ENCODE measurements around the gene AGTPBP1. TPM values are rescaled to one million over a fixed set of nuclear protein-coding genes. Genes with fewer than 3 reads are reported as not detected.
A peak's percentile ranks its signal among the peaks of the same experiment; 100 is the strongest.

Gene AGTPBP1
- total and polyA plus RNA-seq, 3 experiments from 2014 or later = 27.5 to 35.5 (median 30.2) TPM

DNA sequence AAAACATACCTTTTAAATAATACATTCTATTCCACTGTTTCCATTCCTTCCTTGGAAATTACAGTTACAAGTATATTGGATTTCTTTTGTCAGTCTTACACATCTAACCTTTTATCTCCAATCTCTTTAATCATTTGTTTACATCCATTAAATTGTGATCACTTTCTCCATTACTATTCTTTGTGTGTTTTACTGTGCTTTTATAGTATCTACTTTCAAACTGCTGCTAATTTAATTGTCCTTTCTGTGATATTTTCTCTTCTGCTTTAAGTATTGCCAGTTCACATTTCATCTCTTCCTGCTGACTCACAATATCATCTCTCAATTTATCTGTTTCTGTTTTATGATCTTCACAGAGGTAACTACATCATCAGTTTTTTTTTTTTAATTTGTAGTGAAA, 39.6 kb downstream of the AGTPBP1 start:
- H3K9me3 Mint-ChIP-seq = no peaks in the 10 kb centered on the region
- ChIA-PET CTCF (interaction anchor here (1.0 kb wide), 1 partner anchor 8 kb away, joined by 3 read pairs; no protein-coding TSS in a partner anchor), POLR2A (no interaction called here)
- peak overlapping the region in 4 of 8 donors; percentile 1 to 48 (median 10) for H3K27ac Mint-ChIP-seq
- no peak for DNase-seq
- Histone ChIP-seq H3K36me3 (ENCODE audit: insufficient read depth, low read length) (no peaks in the 10 kb centered on the region), H3K27ac (ENCODE audit: low read depth, low read length) (no peak overlapping the region), H3K27me3 (ENCODE audit: insufficient read depth, low read length, poor library complexity, severe bottlenecking) (no peaks in the 10 kb centered on the region), H3K4me3 (ENCODE audit: low read length) (no peak overlapping the region), H3K9me3 (ENCODE audit: low read length) (no peaks in the 10 kb centered on the region), H3K4me1 (ENCODE audit: insufficient read depth, low read length) (no peaks in the 10 kb centered on the region)
- H3K27me3 Mint-ChIP-seq = no peaks in the 10 kb centered on the region
- peaks cover 0 to 25% (median 13%) of the 10 kb centered on the region in 3 donors for H3K36me3 Mint-ChIP-seq
- peaks cover 33 to 59% (median 48%) of the 10 kb centered on the region in 3 donors for H3K4me1 Mint-ChIP-seq
- H3K4me3 Mint-ChIP-seq = no peak overlapping the region

DNA sequence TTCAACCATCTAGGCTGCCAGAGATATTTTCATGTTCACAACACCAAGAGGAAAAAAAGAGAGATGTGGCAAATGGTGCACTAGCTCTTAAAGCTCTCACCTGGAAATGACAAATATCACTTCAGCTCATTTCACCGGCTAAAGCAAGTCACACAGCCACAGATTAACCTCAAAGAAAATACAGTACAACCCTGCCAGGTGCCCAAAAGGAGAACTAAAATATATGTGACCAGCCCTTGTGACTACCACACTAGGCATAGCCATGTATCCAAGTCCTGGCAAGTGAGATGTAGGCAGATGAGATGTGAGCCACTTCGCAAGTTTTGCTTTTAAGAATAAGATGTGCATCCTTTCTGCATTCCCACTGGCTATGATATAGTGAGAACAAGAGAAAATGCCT, 41.4 kb downstream of the AGTPBP1 start:
- Mint-ChIP-seq H3K4me1 (peaks cover 31 to 55% (median 48%) of the 10 kb centered on the region in 3 donors), H3K36me3 (peaks cover 0 to 20% (median 13%) of the 10 kb centered on the region in 3 donors), H3K27me3 (no peaks in the 10 kb centered on the region), H3K9me3 (no peaks in the 10 kb centered on the region), H3K4me3 (no peak overlapping the region), H3K27ac (peak overlapping the region in 6 of 8 donors; percentile 10 to 77 (median 48))
- Histone ChIP-seq H3K36me3 (ENCODE audit: insufficient read depth, low read length) (no peaks in the 10 kb centered on the region), H3K27ac (ENCODE audit: low read depth, low read length) (no peak overlapping the region), H3K4me1 (ENCODE audit: insufficient read depth, low read length) (no peaks in the 10 kb centered on the region), H3K9me3 (ENCODE audit: low read length) (no peaks in the 10 kb centered on the region), H3K4me3 (ENCODE audit: low read length) (no peak overlapping the region), H3K27me3 (ENCODE audit: insufficient read depth, low read length, poor library complexity, severe bottlenecking) (no peaks in the 10 kb centered on the region)
- ChIA-PET POLR2A (no interaction called here), CTCF (interaction anchor here (1.0 to 1.2 kb wide), 2 partner anchors 14 to 16 kb away, joined by 3 read pairs; no protein-coding TSS in a partner anchor)
- no peak for DNase-seq

DNA sequence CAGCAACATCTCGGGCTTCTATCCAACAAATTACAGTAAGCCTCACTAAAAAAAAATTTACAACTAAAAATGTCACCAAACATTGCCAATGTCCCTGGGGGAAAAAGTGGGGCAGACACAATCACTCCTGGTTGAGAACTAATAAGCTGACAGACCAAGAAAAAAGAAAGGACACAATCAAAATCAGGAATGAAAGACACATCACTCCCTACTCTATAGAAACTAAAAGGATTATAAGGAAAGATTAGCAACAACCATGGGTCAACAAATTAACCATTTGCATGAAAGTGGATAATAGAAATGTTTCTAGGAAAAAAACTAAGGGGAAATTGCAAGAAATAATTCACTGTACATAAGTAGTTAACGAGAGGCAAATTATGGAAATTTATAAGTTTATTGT, 53.4 kb downstream of the AGTPBP1 start:
- no peak for DNase-seq
- Histone ChIP-seq H3K27ac (ENCODE audit: low read depth, low read length) (no peak overlapping the region), H3K9me3 (ENCODE audit: low read length) (no peaks in the 10 kb centered on the region), H3K4me1 (ENCODE audit: insufficient read depth, low read length) (no peaks in the 10 kb centered on the region), H3K4me3 (ENCODE audit: low read length) (no peak overlapping the region), H3K36me3 (ENCODE audit: insufficient read depth, low read length) (no peaks in the 10 kb centered on the region), H3K27me3 (ENCODE audit: insufficient read depth, low read length, poor library complexity, severe bottlenecking) (no peaks in the 10 kb centered on the region)
- no peaks in the 10 kb centered on the region for H3K27me3 Mint-ChIP-seq
- ChIA-PET POLR2A (no interaction called here), CTCF (no interaction called here)
- peaks cover 0 to 4% (median 0%) of the 10 kb centered on the region in 5 donors for H3K9me3 Mint-ChIP-seq
- peaks cover 7 to 53% (median 18%) of the 10 kb centered on the region in 3 donors for H3K36me3 Mint-ChIP-seq
- H3K4me1 Mint-ChIP-seq = peaks cover 29 to 43% (median 34%) of the 10 kb centered on the region in 3 donors
- no peak overlapping the region for H3K4me3 Mint-ChIP-seq
- H3K27ac Mint-ChIP-seq = peak overlapping the region in 3 of 8 donors; percentile 5 to 54 (median 47)

DNA sequence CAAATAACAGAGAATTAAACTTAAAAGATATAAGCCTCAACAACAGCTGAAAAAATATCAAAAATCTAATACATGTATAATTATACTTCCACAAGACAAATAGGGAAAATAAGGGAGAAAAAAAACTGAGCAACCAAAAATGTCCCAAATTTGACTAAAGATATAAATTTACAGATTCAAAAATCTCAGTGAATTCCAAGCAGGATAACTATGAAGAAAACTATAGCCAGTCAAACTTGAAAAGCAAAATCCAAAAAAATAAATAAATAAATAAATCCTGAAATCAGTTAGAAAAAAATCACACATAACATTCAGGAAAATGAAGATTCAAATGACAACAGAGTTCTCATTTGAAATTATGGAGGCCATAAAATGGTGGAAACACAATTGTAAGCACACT, 56.7 kb downstream of the AGTPBP1 start:
- Histone ChIP-seq H3K27ac (ENCODE audit: low read depth, low read length) (no peak overlapping the region), H3K4me1 (ENCODE audit: insufficient read depth, low read length) (no peaks in the 10 kb centered on the region), H3K4me3 (ENCODE audit: low read length) (no peak overlapping the region), H3K9me3 (ENCODE audit: low read length) (no peaks in the 10 kb centered on the region), H3K27me3 (ENCODE audit: insufficient read depth, low read length, poor library complexity, severe bottlenecking) (no peaks in the 10 kb centered on the region), H3K36me3 (ENCODE audit: insufficient read depth, low read length) (peaks cover 5% of the 10 kb centered on the region)
- Mint-ChIP-seq H3K27me3 (no peaks in the 10 kb centered on the region), H3K27ac (peak overlapping the region in 1 of 8 donors; percentile 14), H3K4me1 (peaks cover 31 to 49% (median 39%) of the 10 kb centered on the region in 3 donors), H3K9me3 (peaks cover 0 to 4% (median 0%) of the 10 kb centered on the region in 5 donors), H3K36me3 (peaks cover 7 to 55% (median 20%) of the 10 kb centered on the region in 3 donors), H3K4me3 (no peak overlapping the region)
- no peak for DNase-seq
- POLR2A ChIA-PET = no interaction called here
- CTCF ChIA-PET = interaction anchor here (2.2 kb wide), 1 partner anchor 13 kb away, joined by 6 read pairs; no protein-coding TSS in a partner anchor

DNA sequence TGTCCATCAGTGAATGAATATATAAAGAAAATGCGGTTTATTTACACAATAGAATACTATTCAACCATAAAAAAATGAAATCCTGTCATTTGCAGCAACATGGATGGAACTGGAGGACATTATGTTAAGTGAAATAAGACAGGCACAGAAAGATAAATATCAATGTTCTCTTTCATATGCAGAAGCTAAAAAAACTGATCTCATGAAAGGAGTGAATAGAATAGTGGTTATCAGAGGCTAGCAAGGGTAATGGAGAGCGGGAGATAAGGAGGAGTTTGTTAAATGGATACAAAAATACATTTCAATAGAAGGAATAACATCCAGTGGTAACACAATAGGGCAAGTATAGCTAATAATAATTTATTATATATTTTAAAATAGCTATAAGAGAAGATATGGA, 65.0 kb downstream of the AGTPBP1 start:
- Histone ChIP-seq H3K4me3 (ENCODE audit: low read length) (no peak overlapping the region), H3K36me3 (ENCODE audit: insufficient read depth, low read length) (peaks cover 12% of the 10 kb centered on the region), H3K4me1 (ENCODE audit: insufficient read depth, low read length) (no peaks in the 10 kb centered on the region), H3K27me3 (ENCODE audit: insufficient read depth, low read length, poor library complexity, severe bottlenecking) (no peaks in the 10 kb centered on the region), H3K27ac (ENCODE audit: low read depth, low read length) (no peak overlapping the region), H3K9me3 (ENCODE audit: low read length) (no peaks in the 10 kb centered on the region)
- no peak for DNase-seq
- H3K4me3 Mint-ChIP-seq = no peak overlapping the region
- ChIA-PET CTCF (interaction anchor here (0.7 kb wide), 1 partner anchor 47 kb away, joined by 3 read pairs; no protein-coding TSS in a partner anchor), POLR2A (no interaction called here)
- peak overlapping the region in 2 of 8 donors; percentile 27 to 68 for H3K27ac Mint-ChIP-seq
- H3K27me3 Mint-ChIP-seq = no peaks in the 10 kb centered on the region
- peaks cover 0 to 4% (median 2%) of the 10 kb centered on the region in 3 donors for H3K4me1 Mint-ChIP-seq
- H3K36me3 Mint-ChIP-seq = peaks cover 0 to 52% (median 9%) of the 10 kb centered on the region in 3 donors
- no peaks in the 10 kb centered on the region for H3K9me3 Mint-ChIP-seq

DNA sequence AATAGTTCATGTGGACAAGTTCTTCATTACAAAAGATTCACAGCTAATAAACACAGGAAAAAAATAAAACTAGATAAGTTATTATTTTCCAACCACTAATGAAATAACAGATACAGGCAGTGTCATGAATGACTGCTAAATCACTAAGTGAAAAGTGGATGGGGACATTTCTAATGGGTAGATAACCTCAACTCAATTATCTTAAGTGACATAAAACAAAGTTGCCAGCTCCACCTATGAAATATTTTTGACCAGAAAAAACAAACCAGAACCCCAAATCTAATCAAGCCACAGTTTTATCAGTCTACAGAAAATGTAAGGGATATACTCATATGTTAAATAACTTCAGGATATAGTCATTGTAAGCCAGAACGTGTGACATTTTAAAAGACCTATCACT, 74.4 kb downstream of the AGTPBP1 start:
- DNase-seq = no peak
- H3K9me3 ChIP-seq (ENCODE audit: low read length) = no peaks in the 10 kb centered on the region
- H3K27ac ChIP-seq (ENCODE audit: low read depth, low read length) = no peak overlapping the region
- peaks cover 0 to 62% (median 21%) of the 10 kb centered on the region in 3 donors for H3K36me3 Mint-ChIP-seq
- no peaks in the 10 kb centered on the region for H3K27me3 Mint-ChIP-seq
- ChIA-PET CTCF (no interaction called here), POLR2A (no interaction called here)
- no peaks in the 10 kb centered on the region for H3K4me1 ChIP-seq (ENCODE audit: insufficient read depth, low read length)
- H3K27me3 ChIP-seq (ENCODE audit: insufficient read depth, low read length, poor library complexity, severe bottlenecking) = no peaks in the 10 kb centered on the region
- H3K4me3 Mint-ChIP-seq = no peak overlapping the region
- H3K4me3 ChIP-seq (ENCODE audit: low read length) = no peak overlapping the region
- no peaks in the 10 kb centered on the region for H3K4me1 Mint-ChIP-seq
- H3K27ac Mint-ChIP-seq = no peak overlapping the region
- no peaks in the 10 kb centered on the region for H3K36me3 ChIP-seq (ENCODE audit: insufficient read depth, low read length)
- H3K9me3 Mint-ChIP-seq = no peaks in the 10 kb centered on the region

DNA sequence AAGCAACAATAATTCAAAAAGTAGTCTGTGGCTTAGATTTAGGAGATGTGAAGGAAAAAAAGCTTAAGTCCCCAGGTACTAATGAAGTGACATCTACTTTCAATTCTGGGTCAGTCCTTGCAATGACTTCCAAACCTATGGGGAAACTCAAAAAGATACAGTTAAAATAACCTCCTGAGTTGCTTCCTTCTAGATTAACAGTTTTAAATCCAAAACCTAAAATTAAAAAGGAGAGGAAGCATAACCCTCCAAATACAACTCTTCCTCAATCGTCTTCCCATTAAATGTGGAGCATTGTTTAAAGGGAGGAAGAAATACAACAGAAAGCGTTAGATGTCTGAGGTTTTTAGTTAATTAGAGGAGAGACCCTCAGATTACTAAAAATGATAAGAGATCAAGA, 75.7 kb downstream of the AGTPBP1 start:
- Histone ChIP-seq H3K9me3 (ENCODE audit: low read length) (no peaks in the 10 kb centered on the region), H3K27ac (ENCODE audit: low read depth, low read length) (no peak overlapping the region), H3K4me1 (ENCODE audit: insufficient read depth, low read length) (no peaks in the 10 kb centered on the region), H3K27me3 (ENCODE audit: insufficient read depth, low read length, poor library complexity, severe bottlenecking) (no peaks in the 10 kb centered on the region), H3K36me3 (ENCODE audit: insufficient read depth, low read length) (no peaks in the 10 kb centered on the region), H3K4me3 (ENCODE audit: low read length) (no peak overlapping the region)
- no peak overlapping the region for H3K4me3 Mint-ChIP-seq
- no peaks in the 10 kb centered on the region for H3K27me3 Mint-ChIP-seq
- peaks cover 0 to 53% (median 21%) of the 10 kb centered on the region in 3 donors for H3K36me3 Mint-ChIP-seq
- ChIA-PET CTCF (no interaction called here), POLR2A (no interaction called here)
- H3K4me1 Mint-ChIP-seq = peaks cover 0 to 4% (median 3%) of the 10 kb centered on the region in 3 donors
- no peak for DNase-seq
- H3K9me3 Mint-ChIP-seq = no peaks in the 10 kb centered on the region
- no peak overlapping the region for H3K27ac Mint-ChIP-seq

DNA sequence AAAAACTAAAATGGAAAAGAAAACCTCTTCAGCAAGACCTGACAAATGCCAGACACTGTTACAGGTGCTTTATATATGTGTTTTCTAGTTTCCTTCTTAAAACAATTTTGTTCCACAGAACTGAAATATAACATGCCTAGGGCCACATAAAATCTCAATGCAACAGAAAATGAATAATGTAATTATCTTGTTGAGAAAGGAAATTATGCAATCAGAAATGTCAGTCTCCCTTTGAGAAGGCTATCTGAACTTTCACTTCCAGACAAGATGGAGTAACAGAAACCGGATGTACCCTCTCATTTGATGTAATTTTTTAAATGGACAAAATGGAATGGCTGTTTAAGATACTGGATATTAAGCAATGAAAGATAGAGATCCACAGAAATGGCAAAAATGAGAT, 79.2 kb downstream of the AGTPBP1 start:
- Histone ChIP-seq H3K27ac (ENCODE audit: low read depth, low read length) (no peak overlapping the region), H3K27me3 (ENCODE audit: insufficient read depth, low read length, poor library complexity, severe bottlenecking) (no peaks in the 10 kb centered on the region), H3K36me3 (ENCODE audit: insufficient read depth, low read length) (no peaks in the 10 kb centered on the region), H3K4me1 (ENCODE audit: insufficient read depth, low read length) (no peaks in the 10 kb centered on the region), H3K9me3 (ENCODE audit: low read length) (no peaks in the 10 kb centered on the region), H3K4me3 (ENCODE audit: low read length) (no peak overlapping the region)
- H3K4me1 Mint-ChIP-seq = peaks cover 0 to 4% (median 3%) of the 10 kb centered on the region in 3 donors
- ChIA-PET POLR2A (no interaction called here), CTCF (no interaction called here)
- peaks cover 0 to 33% (median 10%) of the 10 kb centered on the region in 3 donors for H3K36me3 Mint-ChIP-seq
- H3K27ac Mint-ChIP-seq = peak overlapping the region in 1 of 8 donors; percentile 50
- H3K4me3 Mint-ChIP-seq = no peak overlapping the region
- no peaks in the 10 kb centered on the region for H3K27me3 Mint-ChIP-seq
- DNase-seq = no peak
- H3K9me3 Mint-ChIP-seq = no peaks in the 10 kb centered on the region
